GM20000 (cell line): Measurements from ENCODE around the gene SPTA1.
A peak's percentile ranks its signal among the peaks of the same experiment; 100 is the strongest.

Source experiments
- DNase-seq: peaks from one replicate; pipeline ENCODE4 v3.0.0; 2012; ENCODE audit warnings: low spot score
- CTCF ChIP-seq: IDR thresholded peaks from 2 replicates; pipeline ENCODE4 v1.5.1; 2012; ENCODE audit warnings: mild to moderate bottlenecking, control low read depth; ENCODE audit errors: extremely low read depth, missing control alignments

SPTA1 gene

DNA sequence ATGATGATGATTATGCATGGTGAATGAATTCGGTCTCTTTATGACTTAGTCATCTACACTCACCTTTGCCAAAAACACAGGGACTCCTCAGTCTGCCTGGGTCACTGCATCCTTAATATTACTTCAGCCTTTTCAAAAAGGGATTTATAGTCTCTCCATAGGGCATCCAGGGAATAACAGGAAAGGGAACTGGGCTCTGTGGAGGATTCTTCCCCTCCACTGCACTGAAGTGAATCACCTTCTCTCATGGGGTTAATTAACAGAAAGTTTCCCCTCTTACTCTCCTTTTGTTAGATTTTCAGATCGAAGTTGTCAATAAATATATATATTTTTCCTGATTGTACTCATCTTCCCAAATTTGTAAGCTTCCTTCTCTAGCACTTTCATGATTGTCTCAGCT, 34.1 kb upstream of the SPTA1 start, which contains the start of gene OR6K3:
OR6K3 (minus strand) TSS at position 101 of the 400 bp plus-strand sequence. CDS start 2,605 bp downstream, outside the sequence.
- no peak for TF ChIP-seq CTCF
- no peak for DNase-seq

GRCh38 chr1:158719664-158720063, 33.1 kb upstream of the SPTA1 start:
- no peak for TF ChIP-seq CTCF
- DNase-seq: no peak

DNA sequence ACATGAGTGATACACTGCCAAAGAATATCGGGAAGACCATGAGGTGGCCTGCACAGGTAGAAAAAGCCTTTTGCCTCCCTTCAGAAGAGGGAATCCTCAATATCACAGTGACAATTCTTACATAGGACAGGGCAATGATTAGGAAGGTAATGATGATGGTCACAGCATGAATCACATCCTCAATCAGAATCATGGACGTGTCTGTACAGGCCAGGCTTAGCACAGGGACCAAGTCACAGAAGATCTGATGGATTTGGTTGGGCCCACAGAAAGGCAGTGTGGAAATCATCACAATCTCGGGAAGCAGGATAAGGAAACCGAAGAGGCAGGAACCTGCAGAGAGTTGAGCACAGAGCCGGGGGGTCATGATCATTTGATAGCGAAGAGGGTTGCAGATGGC, 30.8 kb upstream of the SPTA1 start:
- no peak for DNase-seq
- TF ChIP-seq CTCF: no peak

- DNase-seq: peak; percentile 18
- no peak for TF ChIP-seq CTCF
These were observed 29.8 kb upstream of the SPTA1 start for GRCh38 chr1:158716335-158716734.

GRCh38 chr1:158714754-158715153, 28.2 kb upstream of the SPTA1 start:
- no peak for TF ChIP-seq CTCF
- DNase-seq: no peak

DNA sequence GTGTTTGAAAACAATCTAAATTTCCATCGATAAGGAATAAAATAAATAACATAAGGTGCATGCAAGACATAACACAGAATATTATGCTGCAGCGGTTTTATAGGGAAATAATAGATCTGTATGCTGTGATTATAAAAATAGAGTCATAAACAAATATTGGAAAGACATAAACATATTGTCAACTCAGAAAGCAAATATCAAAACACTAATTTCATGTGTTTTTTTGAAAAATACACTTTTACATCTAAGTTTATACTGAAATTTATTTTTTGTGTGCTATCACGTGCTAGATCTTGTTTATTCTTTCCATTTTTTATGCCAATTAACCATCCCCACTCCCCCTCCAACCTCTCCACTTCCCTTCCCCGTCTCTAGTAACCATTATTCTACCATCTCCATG, 24.6 kb upstream of the SPTA1 start:
- DNase-seq: no peak
- no peak for TF ChIP-seq CTCF

- no peak for TF ChIP-seq CTCF
- DNase-seq: no peak
These were observed 19.6 kb upstream of the SPTA1 start for GRCh38 chr1:158706096-158706495.
